ES-I3 (cell line): ENCODE measurements around the gene GPR176.
"Not testable (repeated sequence)": the region's sequence is repeated elsewhere in the genome, so short reads cannot be mapped to it uniquely, and the experiment has no call there.

Source experiments
- H3K36me3 ChIP-seq: 2 replicates; pipeline ENCODE4 v1.6.1; 2013; ENCODE audit warnings: mild to moderate bottlenecking, low read length, control low read depth, moderate library complexity; ENCODE audit not compliant: insufficient read depth
- H3K4me1 ChIP-seq: 2 replicates; pipeline ENCODE4 v1.6.1; 2013; ENCODE audit warnings: mild to moderate bottlenecking, control low read depth, low read length; ENCODE audit not compliant: insufficient read depth
- H3K9ac ChIP-seq: 2 replicates; pipeline ENCODE4 v1.6.1; 2013; ENCODE audit warnings: low read depth, mild to moderate bottlenecking, low read length, moderate library complexity
- H3K9me3 ChIP-seq: 2 replicates; pipeline ENCODE4 v1.6.1; 2013; ENCODE audit warnings: mild to moderate bottlenecking, low read length, moderate library complexity; ENCODE audit not compliant: control insufficient read depth, insufficient read depth

GPR176 gene

DNA sequence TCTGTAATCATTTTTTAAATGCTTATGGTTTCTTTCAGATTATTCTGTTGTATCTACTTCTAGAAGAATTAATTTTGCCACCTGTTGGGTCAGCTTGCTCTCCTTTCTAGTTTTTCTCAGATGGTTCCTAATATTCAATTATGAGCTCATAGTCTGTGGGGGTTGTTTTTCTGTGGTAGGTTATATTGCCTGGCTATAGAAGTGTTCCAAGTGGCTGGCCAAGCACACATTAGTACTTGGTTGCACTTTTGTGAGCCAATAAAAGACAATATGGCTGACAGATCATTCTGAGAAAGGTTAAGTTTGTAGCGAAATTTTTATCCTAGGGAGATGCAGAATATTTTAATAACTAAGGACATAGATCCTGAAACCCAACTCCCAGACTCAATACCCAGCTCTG lies 105.6 kb downstream of the GPR176 start:
- Histone ChIP-seq H3K4me1 (peaks cover 10% of the 10 kb centered on the region; the same call in 1 of the 2 replicates), H3K9me3 (no peaks in the 10 kb centered on the region), H3K36me3 (no peaks in the 10 kb centered on the region), H3K9ac (no peak overlapping the region)

GRCh38 chr15:39812651-39813050 lies 107.4 kb downstream of the GPR176 start:
- H3K9ac ChIP-seq, H3K9me3 ChIP-seq, H3K36me3 ChIP-seq: not testable (repeated sequence)
- peaks cover 17% of the 10 kb centered on the region for H3K4me1 ChIP-seq

- Histone ChIP-seq H3K9ac (no peak overlapping the region), H3K9me3 (no peaks in the 10 kb centered on the region)
Observed at GRCh38 chr15:39808909-39809308, 111.2 kb downstream of the GPR176 start.

GRCh38 chr15:39807791-39808190 lies 112.3 kb downstream of the GPR176 start:
- no peaks in the 10 kb centered on the region for H3K9me3 ChIP-seq
- H3K36me3 ChIP-seq: no peaks in the 10 kb centered on the region
- H3K4me1 ChIP-seq: peaks cover 17% of the 10 kb centered on the region
- no peak overlapping the region for H3K9ac ChIP-seq

More at GRCh38 chr15:39808909-39809308, 111.2 kb downstream of the GPR176 start:
- Histone ChIP-seq H3K36me3 (no peaks in the 10 kb centered on the region), H3K4me1 (peaks cover 17% of the 10 kb centered on the region)

DNA sequence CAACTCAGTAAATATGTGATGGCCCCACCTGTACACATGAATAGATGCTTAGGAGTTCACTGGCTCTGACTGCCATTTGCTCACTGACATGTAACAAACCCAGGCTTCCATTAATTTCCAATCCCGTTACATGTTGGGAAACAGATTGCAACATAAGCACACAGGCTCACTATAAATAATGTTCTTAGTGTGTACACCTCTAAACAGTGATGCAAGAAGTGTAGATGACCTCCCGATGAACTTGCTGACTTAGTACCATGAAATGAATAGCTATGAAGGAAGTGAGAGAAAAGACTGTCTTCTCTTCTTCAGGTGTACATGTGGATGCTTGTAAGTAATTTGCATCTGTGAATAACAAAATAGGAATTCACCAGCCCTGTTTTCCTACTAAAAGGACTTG lies 116.0 kb downstream of the GPR176 start:
- no peaks in the 10 kb centered on the region for H3K36me3 ChIP-seq

GRCh38 chr15:39803016-39803415 lies 117.0 kb downstream of the GPR176 start:
- no peaks in the 10 kb centered on the region; the same call in 1 of the 2 replicates for H3K4me1 ChIP-seq
- H3K9me3 ChIP-seq: no peaks in the 10 kb centered on the region
- H3K9ac ChIP-seq: no peak overlapping the region
- no peaks in the 10 kb centered on the region for H3K36me3 ChIP-seq

More for the DNA sequence above, 116.0 kb downstream of the GPR176 start:
- Histone ChIP-seq H3K9me3 (no peaks in the 10 kb centered on the region), H3K4me1 (peaks cover 6% of the 10 kb centered on the region), H3K9ac (no peak overlapping the region)

GRCh38 chr15:39801641-39802309 lies 118.3 kb downstream of the GPR176 start:
- Histone ChIP-seq H3K36me3 (no peaks in the 10 kb centered on the region), H3K9me3 (no peaks in the 10 kb centered on the region), H3K9ac (no peak overlapping the region), H3K4me1 (no peaks in the 10 kb centered on the region; the same call in 1 of the 2 replicates)

DNA sequence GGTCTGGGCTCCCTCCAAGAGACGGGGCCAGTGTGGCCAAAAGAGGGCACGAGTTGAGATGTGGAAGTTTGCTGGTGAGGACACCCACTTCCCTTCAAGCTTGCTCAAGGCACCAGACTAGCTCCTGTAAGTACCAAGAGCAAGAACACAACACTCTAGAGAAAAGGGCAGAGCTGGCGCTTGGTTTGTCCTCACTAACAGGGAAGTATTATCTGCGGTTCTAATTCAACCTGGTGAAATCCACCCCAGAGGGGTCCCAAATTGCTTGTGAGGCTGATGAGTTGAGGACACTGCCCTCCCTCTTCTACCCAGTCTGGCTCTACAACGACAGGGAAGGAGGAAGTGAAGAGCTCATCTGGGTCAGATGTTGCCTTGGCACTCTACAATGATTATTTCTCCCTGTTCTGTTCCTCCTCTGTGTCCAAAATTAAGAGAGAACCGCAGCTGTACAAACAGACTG lies 120.5 kb downstream of the GPR176 start:
- Histone ChIP-seq H3K9me3 (no peaks in the 10 kb centered on the region), H3K4me1 (no peaks in the 10 kb centered on the region; the same call in 1 of the 2 replicates), H3K9ac (no peak overlapping the region), H3K36me3 (no peaks in the 10 kb centered on the region)

GRCh38 chr15:39798382-39798781 lies 121.7 kb downstream of the GPR176 start:
- Histone ChIP-seq H3K36me3 (no peaks in the 10 kb centered on the region), H3K9ac (no peak overlapping the region)

GRCh38 chr15:39797407-39797806 lies 122.7 kb downstream of the GPR176 start:
- no peaks in the 10 kb centered on the region; the same call in 1 of the 2 replicates for H3K4me1 ChIP-seq
- no peaks in the 10 kb centered on the region for H3K36me3 ChIP-seq
- no peak overlapping the region for H3K9ac ChIP-seq
- no peaks in the 10 kb centered on the region for H3K9me3 ChIP-seq

More at GRCh38 chr15:39798382-39798781, 121.7 kb downstream of the GPR176 start:
- H3K9me3 ChIP-seq: no peaks in the 10 kb centered on the region
- H3K4me1 ChIP-seq: no peaks in the 10 kb centered on the region; the same call in 1 of the 2 replicates

- Histone ChIP-seq H3K9ac (no peak overlapping the region), H3K4me1 (no peaks in the 10 kb centered on the region; the same call in 1 of the 2 replicates), H3K9me3 (no peaks in the 10 kb centered on the region)
Observed at GRCh38 chr15:39796601-39797000, 123.5 kb downstream of the GPR176 start.

GRCh38 chr15:39795486-39795885 lies 124.6 kb downstream of the GPR176 start:
- Histone ChIP-seq H3K9me3 (no peaks in the 10 kb centered on the region), H3K4me1 (no peaks in the 10 kb centered on the region; the same call in 1 of the 2 replicates), H3K9ac (no peak overlapping the region), H3K36me3 (no peaks in the 10 kb centered on the region)

More at GRCh38 chr15:39796601-39797000, 123.5 kb downstream of the GPR176 start:
- no peaks in the 10 kb centered on the region for H3K36me3 ChIP-seq

DNA sequence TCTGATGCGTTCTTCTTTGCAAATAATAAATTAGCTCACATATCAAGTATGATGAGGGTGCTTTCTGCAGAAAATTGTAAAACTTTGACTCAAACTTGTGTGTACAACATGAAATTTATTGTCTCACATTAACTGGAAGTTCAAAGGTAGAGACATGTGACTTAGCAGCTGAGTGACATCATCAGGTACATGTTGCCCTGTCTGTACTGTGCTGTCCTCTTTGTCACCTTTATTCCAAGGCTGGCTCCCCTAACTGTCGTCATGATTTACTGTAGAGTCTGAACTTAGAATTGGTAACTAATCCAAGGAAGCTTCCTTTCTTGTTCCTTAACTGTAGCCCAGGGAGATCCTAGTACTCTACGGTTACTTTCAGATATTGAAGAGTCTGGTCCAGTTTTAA lies 125.1 kb downstream of the GPR176 start:
- Histone ChIP-seq H3K9me3 (no peaks in the 10 kb centered on the region), H3K9ac (no peak overlapping the region), H3K36me3 (no peaks in the 10 kb centered on the region), H3K4me1 (no peaks in the 10 kb centered on the region; the same call in 1 of the 2 replicates)

GRCh38 chr15:39793923-39794322 lies 126.1 kb downstream of the GPR176 start:
- H3K9ac ChIP-seq: no peak overlapping the region
- no peaks in the 10 kb centered on the region for H3K36me3 ChIP-seq
- H3K9me3 ChIP-seq: no peaks in the 10 kb centered on the region
- peaks cover 1% of the 10 kb centered on the region; the same call in 1 of the 2 replicates for H3K4me1 ChIP-seq

GRCh38 chr15:39792844-39793335 lies 127.2 kb downstream of the GPR176 start:
- Histone ChIP-seq H3K4me1 (peaks cover 12% of the 10 kb centered on the region), H3K9ac (no peak overlapping the region), H3K36me3 (no peaks in the 10 kb centered on the region), H3K9me3 (no peaks in the 10 kb centered on the region)
